ENCODE measurements around the gene RANBP3. TPM values are rescaled to one million over a fixed set of nuclear protein-coding genes. Genes with fewer than 3 reads are reported as not detected.

The RANBP3 gene
- total RNA-seq, 1 donor from 2014 or later, result 98.5 TPM

DNA sequence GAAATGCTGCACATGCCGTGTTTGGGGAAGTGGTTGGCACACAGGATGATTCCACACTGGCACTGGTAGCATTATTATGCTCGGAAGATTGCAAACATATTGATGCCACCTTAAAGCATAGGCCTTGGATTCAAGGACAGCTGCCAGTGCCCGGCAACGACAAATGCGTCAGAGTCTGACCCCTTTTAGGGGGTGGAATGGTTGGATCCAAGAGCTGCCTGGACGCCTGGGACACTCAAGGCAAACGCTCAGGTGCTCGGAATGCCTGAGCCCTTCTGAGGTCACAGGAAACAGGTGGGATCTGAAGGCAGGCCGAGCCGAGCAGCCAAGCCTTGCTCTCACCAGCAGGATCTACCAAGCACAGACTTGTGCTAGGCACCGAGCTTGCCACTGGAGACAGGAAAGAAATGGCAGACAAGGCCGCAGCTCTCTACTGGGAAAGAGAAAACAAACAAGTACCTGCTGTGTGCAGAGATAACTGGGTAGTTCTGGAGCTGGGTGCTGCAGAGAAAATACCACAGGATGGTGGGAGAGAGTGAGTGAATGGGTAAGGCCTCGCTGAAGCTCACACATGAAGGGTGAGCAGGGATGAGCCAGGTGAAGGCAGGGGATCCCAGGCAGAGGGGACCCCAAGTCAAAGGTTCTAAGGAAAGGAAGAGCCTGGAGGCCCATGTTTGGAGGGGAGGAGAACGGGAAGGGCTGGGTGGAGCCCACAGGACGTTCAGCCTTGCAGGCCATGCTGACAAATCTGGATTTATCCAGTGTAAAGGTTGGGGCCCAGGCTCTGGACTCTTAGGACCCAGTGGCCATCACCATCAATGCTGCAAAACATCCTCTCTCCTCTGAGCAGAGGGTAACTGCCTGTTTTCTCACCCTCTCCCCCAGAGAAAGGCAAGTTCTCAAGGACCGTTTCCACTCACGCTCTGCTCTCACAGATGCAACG lies 9.2 kb downstream of the RANBP3 start:
- Mint-ChIP-seq H3K36me3 (ENCODE audit: low read depth) (peaks cover 45% of the 10 kb centered on the region), H3K27me3 (no peaks in the 10 kb centered on the region), H3K4me3 (no peak overlapping the region), H3K9me3 (no peaks in the 10 kb centered on the region), H3K4me1 (peaks cover 77% of the 10 kb centered on the region), H3K27ac (peak overlapping the region; percentile 73)
- CTCF ChIA-PET, result interaction anchor here (0.7 to 3.5 kb wide), 15 partner anchors 11 to 278 kb away, joined by 3 to 24 read pairs (median 5); partner anchors contain the start of genes NDUFA11 and RANBP3
- POLR2A ChIA-PET, result interaction anchor here (1.6 kb wide), 1 partner anchor 9 kb away, joined by 7 read pairs; the partner anchor contains the start of gene RANBP3
- TF ChIP-seq, protein P1, sequence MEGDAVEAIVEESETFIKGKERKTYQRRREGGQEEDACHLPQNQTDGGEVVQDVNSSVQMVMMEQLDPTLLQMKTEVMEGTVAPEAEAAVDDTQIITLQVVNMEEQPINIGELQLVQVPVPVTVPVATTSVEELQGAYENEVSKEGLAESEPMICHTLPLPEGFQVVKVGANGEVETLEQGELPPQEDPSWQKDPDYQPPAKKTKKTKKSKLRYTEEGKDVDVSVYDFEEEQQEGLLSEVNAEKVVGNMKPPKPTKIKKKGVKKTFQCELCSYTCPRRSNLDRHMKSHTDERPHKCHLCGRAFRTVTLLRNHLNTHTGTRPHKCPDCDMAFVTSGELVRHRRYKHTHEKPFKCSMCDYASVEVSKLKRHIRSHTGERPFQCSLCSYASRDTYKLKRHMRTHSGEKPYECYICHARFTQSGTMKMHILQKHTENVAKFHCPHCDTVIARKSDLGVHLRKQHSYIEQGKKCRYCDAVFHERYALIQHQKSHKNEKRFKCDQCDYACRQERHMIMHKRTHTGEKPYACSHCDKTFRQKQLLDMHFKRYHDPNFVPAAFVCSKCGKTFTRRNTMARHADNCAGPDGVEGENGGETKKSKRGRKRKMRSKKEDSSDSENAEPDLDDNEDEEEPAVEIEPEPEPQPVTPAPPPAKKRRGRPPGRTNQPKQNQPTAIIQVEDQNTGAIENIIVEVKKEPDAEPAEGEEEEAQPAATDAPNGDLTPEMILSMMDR (IDR thresholded peaks at IDR 0.05), result no peak
- DNase-seq (no peak), ATAC-seq (ENCODE audit: low read depth) (no peak)
- intact Hi-C loops (cut with micrococcal nuclease), result loop anchor here (1.0 kb wide), 2 partner anchors 19 to 54 kb away; no protein-coding TSS in a partner anchor

DNA sequence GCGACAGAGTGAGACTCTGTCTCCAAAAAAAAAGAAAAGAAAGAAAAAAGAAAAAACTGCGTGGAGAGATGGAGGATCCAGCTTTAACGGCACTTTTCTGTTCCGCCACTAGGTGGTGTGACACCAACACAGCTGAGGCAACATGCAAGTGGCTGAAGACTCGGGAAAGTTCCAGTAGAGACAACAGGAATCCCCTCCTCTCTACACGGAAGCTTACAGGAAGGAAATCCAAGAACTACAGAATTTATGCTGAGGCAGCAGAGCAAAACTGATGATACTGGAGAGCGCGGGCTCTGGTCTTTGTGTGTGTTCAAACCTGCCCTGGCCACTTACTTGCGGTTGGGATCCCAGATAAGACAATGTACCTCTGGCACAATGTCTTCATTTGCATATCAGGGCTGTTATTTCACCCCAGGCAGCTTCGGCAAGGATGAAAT lies 9.9 kb downstream of the RANBP3 start:
- DNase-seq (no peak), ATAC-seq (ENCODE audit: low read depth) (peak; percentile 72)
- Mint-ChIP-seq H3K9me3 (no peaks in the 10 kb centered on the region), H3K36me3 (ENCODE audit: low read depth) (peaks cover 42% of the 10 kb centered on the region), H3K27me3 (no peaks in the 10 kb centered on the region), H3K27ac (peak overlapping the region; percentile 73), H3K4me3 (peak overlapping the region; percentile 50), H3K4me1 (peaks cover 78% of the 10 kb centered on the region)
- POLR2A ChIA-PET, result interaction anchor here (1.6 kb wide), 1 partner anchor 10 kb away, joined by 7 read pairs; the partner anchor contains the start of gene RANBP3
- TF ChIP-seq, protein P1 (IDR thresholded peaks at IDR 0.05), result peak; percentile 28
- intact Hi-C loops (cut with micrococcal nuclease), result loop anchor here (1.0 kb wide), 2 partner anchors 19 to 54 kb away; no protein-coding TSS in a partner anchor
- CTCF ChIA-PET, result interaction anchor here (0.5 to 3.5 kb wide), 18 partner anchors 11 to 277 kb away, joined by 3 to 24 read pairs (median 4); partner anchors contain the start of genes NDUFA11 and RANBP3

DNA sequence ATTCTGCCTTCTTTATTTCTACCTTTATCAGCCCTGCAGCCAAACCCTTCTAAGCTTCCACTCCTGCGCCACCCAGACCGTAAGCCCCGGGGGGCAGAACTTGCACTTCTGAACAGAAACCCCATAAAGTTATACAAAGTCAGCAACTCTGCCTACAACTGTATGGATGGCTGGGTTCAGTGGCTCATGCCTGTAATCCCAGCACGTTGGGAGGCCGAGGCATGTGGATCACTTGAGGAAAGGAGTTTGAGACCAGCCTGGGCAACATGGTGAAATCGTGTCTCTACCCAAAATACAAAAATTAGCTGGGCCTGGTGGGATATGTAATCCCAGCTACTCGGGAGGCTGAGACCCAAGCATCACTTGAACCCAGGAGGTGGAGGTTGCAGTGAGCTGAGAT lies 10.4 kb downstream of the RANBP3 start:
- H3K27me3 Mint-ChIP-seq, result no peaks in the 10 kb centered on the region
- POLR2A ChIA-PET, result interaction anchor here (1.6 kb wide), 1 partner anchor 10 kb away, joined by 7 read pairs; the partner anchor contains the start of gene RANBP3
- no peak overlapping the region for H3K4me3 Mint-ChIP-seq
- H3K36me3 Mint-ChIP-seq (ENCODE audit: low read depth), result peaks cover 40% of the 10 kb centered on the region
- intact Hi-C loops (cut with micrococcal nuclease), result no loop called here
- no peaks in the 10 kb centered on the region for H3K9me3 Mint-ChIP-seq
- CTCF ChIA-PET, result interaction anchor here (0.5 to 3.5 kb wide), 18 partner anchors 11 to 277 kb away, joined by 3 to 24 read pairs (median 4); partner anchors contain the start of genes NDUFA11 and RANBP3
- H3K27ac Mint-ChIP-seq, result no peak overlapping the region
- DNase-seq, result no peak
- ATAC-seq (ENCODE audit: low read depth), result no peak
- TF ChIP-seq, protein P1 (IDR thresholded peaks at IDR 0.05), result no peak
- H3K4me1 Mint-ChIP-seq, result peaks cover 81% of the 10 kb centered on the region

DNA sequence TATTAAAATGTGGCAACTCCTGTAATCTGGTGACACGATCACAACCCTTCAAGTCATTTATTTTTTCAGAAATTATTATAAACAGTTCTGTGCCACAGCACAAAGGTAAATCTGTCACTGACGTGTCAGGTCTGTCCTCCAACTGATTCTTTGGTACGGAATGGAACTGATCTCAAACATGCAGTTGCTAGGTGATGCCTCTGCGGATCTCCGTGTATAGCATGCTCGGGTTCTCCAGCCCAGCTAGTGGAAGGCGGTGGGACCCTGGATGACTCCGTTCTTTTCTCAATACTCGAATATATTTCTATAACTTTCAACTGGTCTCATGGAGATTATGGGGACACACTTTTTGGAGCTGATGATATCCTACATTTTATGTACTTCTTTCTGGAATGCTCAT lies 11.0 kb downstream of the RANBP3 start:
- Mint-ChIP-seq H3K27me3 (no peaks in the 10 kb centered on the region), H3K4me1 (peaks cover 81% of the 10 kb centered on the region), H3K27ac (no peak overlapping the region), H3K4me3 (no peak overlapping the region), H3K36me3 (ENCODE audit: low read depth) (peaks cover 35% of the 10 kb centered on the region), H3K9me3 (no peaks in the 10 kb centered on the region)
- POLR2A ChIA-PET, result no interaction called here
- no peak for DNase-seq
- intact Hi-C loops (cut with micrococcal nuclease), result no loop called here
- CTCF ChIA-PET, result interaction anchor here (1.0 to 3.5 kb wide), 8 partner anchors 12 to 159 kb away, joined by 3 to 24 read pairs (median 5); partner anchors contain the start of genes NDUFA11 and RANBP3
- TF ChIP-seq, protein P1 (IDR thresholded peaks at IDR 0.05), result no peak
- ATAC-seq (ENCODE audit: low read depth), result no peak

Measured in activated B cell treated with CpG ODN at 0.5 μM for 24 hours (primary cell).